IMR-90 (cell line): ENCODE results near the gene GKN2. TPM values are rescaled to one million over a fixed set of nuclear protein-coding genes. Genes with fewer than 3 reads are reported as not detected.

Experiments
- ATAC-seq: fragments of 200-7000 bp; cut with Tn5 transposase; 2 replicates; pipeline ENCODE4 v1.9.1; 2020; ENCODE audit warnings: low read depth, mild to moderate bottlenecking, moderate library complexity
- BruUV-seq: library from RNA; stranded (reverse); fragments of 400-500 nt; replicated peaks from 2 replicates; lab custom pipeline; 2021; lab: Mats Ljungman, UMichigan
- CTCF ChIA-PET: fragments of 300-600 bp; formaldehyde crosslinking; extraction: SDS; loops from one replicate; lab custom pipeline; 2021; ENCODE audit warnings: antibody characterized with exemption; lab: Yijun Ruan, JAX
- POLR2A ChIA-PET: fragments of 300-600 bp; sonication (Branson Sonifier 250); formaldehyde crosslinking; loops from one replicate; lab custom pipeline; 2022; ENCODE audit warnings: antibody characterized with exemption; ENCODE audit not compliant: unreplicated experiment; lab: Charles Lee
- DNase-seq: peaks from one replicate; pipeline ENCODE4 v3.0.0; 2013
- H2AFZ ChIP-seq: replicated peaks from 2 replicates; pipeline ENCODE3; 2013; ENCODE audit warnings: low read length, mild to moderate bottlenecking; ENCODE audit not compliant: poor library complexity
- H2AK5ac ChIP-seq: 2 replicates; pipeline ENCODE4 v1.6.1; 2013; ENCODE audit warnings: low read depth, low read length, inconsistent platforms
- H2AK9ac ChIP-seq: replicated peaks from 2 replicates; pipeline ENCODE3; 2013; ENCODE audit warnings: mild to moderate bottlenecking, low read depth, low read length, moderate library complexity; ENCODE audit not compliant: poor library complexity
- H2BK120ac ChIP-seq: 2 replicates; pipeline ENCODE4 v1.6.1; 2013; ENCODE audit warnings: low read depth, low read length, inconsistent platforms
- H2BK15ac ChIP-seq: 3 replicates; pipeline ENCODE4 v1.6.1; 2013; ENCODE audit warnings: low read depth, low read length, inconsistent platforms
- H2BK20ac ChIP-seq: 2 replicates; pipeline ENCODE4 v1.6.1; 2013; ENCODE audit warnings: low read depth, mild to moderate bottlenecking, inconsistent platforms, low read length, moderate library complexity
- H2BK5ac ChIP-seq: 2 replicates; pipeline ENCODE4 v1.6.1; 2013; ENCODE audit warnings: mild to moderate bottlenecking, low read depth, low read length, inconsistent platforms; ENCODE audit not compliant: poor library complexity, severe bottlenecking
- H3K14ac ChIP-seq: replicated peaks from 2 replicates; pipeline ENCODE4 v1.6.1; 2013; ENCODE audit warnings: low read depth, low read length, inconsistent platforms
- H3K18ac ChIP-seq: 2 replicates; pipeline ENCODE4 v1.6.1; 2013; ENCODE audit warnings: low read depth, low read length, control low read depth
- H3K23ac ChIP-seq: 2 replicates; pipeline ENCODE4 v1.6.1; 2013; ENCODE audit warnings: low read depth, low read length, inconsistent platforms
- H3K27ac ChIP-seq: 2 replicates; pipeline ENCODE4 v1.5.1; 2013; ENCODE audit warnings: mild to moderate bottlenecking, control low read depth, low read length; ENCODE audit not compliant: insufficient read depth
- H3K27me3 ChIP-seq: 2 replicates; pipeline ENCODE4 v1.6.1; 2013; ENCODE audit warnings: low read length; ENCODE audit not compliant: control insufficient read depth, insufficient read depth
- H3K36me3 ChIP-seq: 2 replicates; pipeline ENCODE4 v1.6.1; 2013; ENCODE audit warnings: low read length, mixed read lengths; ENCODE audit not compliant: control insufficient read depth, insufficient read depth
- H3K4ac ChIP-seq: 2 replicates; pipeline ENCODE4 v1.6.1; 2013; ENCODE audit warnings: low read depth, low read length, inconsistent platforms
- H3K4me1 ChIP-seq: 2 replicates; pipeline ENCODE4 v1.6.1; 2013; ENCODE audit warnings: low read length, mixed read lengths; ENCODE audit not compliant: control insufficient read depth, insufficient read depth
- H3K4me2 ChIP-seq: 2 replicates; pipeline ENCODE4 v1.6.1; 2013; ENCODE audit warnings: low read depth, mild to moderate bottlenecking, control low read depth, low read length, moderate library complexity
- H3K4me3 ChIP-seq: 2 replicates; pipeline ENCODE4 v1.5.1; 2013; ENCODE audit warnings: low read depth, mild to moderate bottlenecking, control low read depth, low read length, moderate library complexity; ENCODE audit not compliant: insufficient read depth
- H3K56ac ChIP-seq: 2 replicates; pipeline ENCODE4 v1.6.1; 2013; ENCODE audit warnings: low read length, inconsistent platforms; ENCODE audit not compliant: insufficient read depth; ENCODE audit errors: extremely low read depth
- H3K79me1 ChIP-seq, 2 experiments: 2 replicates each; pipeline ENCODE4 v1.6.1; 2013; ENCODE audit warnings: low read length in 2 of 2, inconsistent platforms in 1 of 2, low read depth in 1 of 2
- H3K9ac ChIP-seq: 2 replicates; pipeline ENCODE4 v1.6.1; 2013; ENCODE audit warnings: low read depth, low read length, control low read depth
- H3K9me1 ChIP-seq: 2 replicates; pipeline ENCODE4 v1.6.1; 2013; ENCODE audit warnings: low read length, inconsistent platforms; ENCODE audit not compliant: insufficient read depth
- H3K9me3 ChIP-seq: 2 replicates; pipeline ENCODE4 v1.6.1; 2013; ENCODE audit warnings: low read length; ENCODE audit not compliant: control insufficient read depth, insufficient read depth
- H4K20me1 ChIP-seq: 2 replicates; pipeline ENCODE4 v1.6.1; 2013; ENCODE audit warnings: low read length, inconsistent platforms; ENCODE audit not compliant: insufficient read depth
- H4K5ac ChIP-seq: 2 replicates; pipeline ENCODE4 v1.6.1; 2013; ENCODE audit warnings: mild to moderate bottlenecking, low read depth, low read length, control low read depth
- H4K8ac ChIP-seq, 2 experiments: 2 replicates each; pipeline ENCODE4 v1.6.1; 2013; ENCODE audit warnings: low read depth in 2 of 2, low read length in 2 of 2, control low read depth in 1 of 2, inconsistent platforms in 1 of 2
- H4K91ac ChIP-seq: 2 replicates; pipeline ENCODE4 v1.6.1; 2013; ENCODE audit warnings: low read depth, low read length, inconsistent platforms; ENCODE audit not compliant: insufficient read depth
- CEBPB ChIP-seq: IDR thresholded peaks from 2 replicates; pipeline ENCODE4 v1.6.1; 2012; ENCODE audit warnings: low read depth, low read length, improper control_type of control experiment
- FOS ChIP-seq: fragments of 150-350 bp; IDR thresholded peaks from 2 replicates; pipeline ENCODE4 v1.6.1; 2016; ENCODE audit warnings: low read depth, low read length
- MXI1 ChIP-seq: IDR thresholded peaks from 2 replicates; pipeline ENCODE4 v1.6.1; 2012; ENCODE audit warnings: low read depth, mild to moderate bottlenecking, low read length, moderate library complexity, borderline replicate concordance
- NFE2L2 ChIP-seq: fragments of 150-350 bp; IDR thresholded peaks from 2 replicates; pipeline ENCODE4 v1.6.1; 2016; ENCODE audit warnings: low read depth, mild to moderate bottlenecking, low read length
- POLR2A ChIP-seq: IDR thresholded peaks from 2 replicates; pipeline ENCODE4 v1.6.1; 2012; ENCODE audit warnings: mild to moderate bottlenecking, low read depth, low read length
- RFX5 ChIP-seq: IDR thresholded peaks from 2 replicates; pipeline ENCODE4 v1.8.0; 2012; ENCODE audit warnings: low read depth, mild to moderate bottlenecking, low read length, moderate library complexity
- WGBS, 2 experiments: methylation state at CpG; one replicate each; pipeline versions ENCODE4 v1.1.5 to v1.1.7; 2013; ENCODE audit warnings: missing lambda C conversion rate in 2 of 2; ENCODE audit not compliant: insufficient read length in 1 of 2; ENCODE audit errors: extremely low coverage in 2 of 2; 5-methylcytosine and 5-hydroxymethylcytosine counted together
- dilution Hi-C: fragments of 300-500 bp; cut with HindIII; formaldehyde crosslinking; loops from one replicate; pipeline ENCODE4 v1.14.3; 2018; ENCODE audit warnings: low sequenced_read_pairs; ENCODE audit not compliant: unreplicated experiment
- in situ Hi-C: fragments of 300-500 bp; cut with MboI; formaldehyde crosslinking; loops from 3 replicates; pipeline ENCODE4 v1.14.3; 2019; ENCODE audit warnings: low sequenced_read_pairs, inconsistent platforms, mixed read lengths
- intact Hi-C: fragments of 100-400 bp; cut with micrococcal nuclease; formaldehyde crosslinking; loops from 2 replicates; pipeline ENCODE4 v1.10.0; 2022
- polyA plus RNA-seq, 3 experiments: library from polyadenylated mRNA; depleted of rRNA; stranded (reverse); fragments of >200 nt; gene quantifications; 2 replicates each; pipeline ENCODE4 v1.2.3, GENCODE V29; 2012; ENCODE audit warnings: low replicate concordance in 1 of 3
- total RNA-seq: library from RNA; depleted of rRNA; stranded (reverse); fragments of >200 nt; gene quantifications from 2 replicates; pipeline ENCODE4 v1.2.3, GENCODE V29; 2012

The GKN2 gene
- total and polyA plus RNA-seq, 2 of the 4 experiments (the other 2 are of a cell fraction) = not detected

GRCh38 chr2:68971591-68972231, 19.0 kb upstream of the GKN2 start:
- Histone ChIP-seq H2BK15ac (peak overlapping the region; percentile 98; the same call in 2 of the 3 replicates), H3K4ac (peak overlapping the region; percentile 94), H3K9me1 (peaks cover 15% of the 10 kb centered on the region), H2BK120ac (peak overlapping the region; percentile 98), H2BK20ac (peak overlapping the region; percentile 100), H4K5ac (peak overlapping the region; percentile 97), H3K56ac (peak overlapping the region; percentile 84), H3K9ac (peak overlapping the region; percentile 24; the same call in 1 of the 2 replicates), H3K27ac (peak overlapping the region; percentile 95), H3K4me2 (peak overlapping the region; percentile 68; the same call in 1 of the 2 replicates), H4K8ac (peak overlapping the region; percentile 13 to 91), H3K27me3 (no peaks in the 10 kb centered on the region), H3K14ac (peak overlapping the region; percentile 90), H2BK5ac (peak overlapping the region; percentile 96), H3K18ac (peak overlapping the region; percentile 96), H3K79me1 (peaks cover 0 to 3% of the 10 kb centered on the region in 2 experiments; a peak in 1 of 4 replicates), H3K36me3 (no peaks in the 10 kb centered on the region), H4K20me1 (no peaks in the 10 kb centered on the region), H2AK5ac (peak overlapping the region; percentile 93), H3K4me3 (no peak overlapping the region), H4K91ac (peak overlapping the region; percentile 89), H2AK9ac (peak overlapping the region; percentile 16), H2AFZ (peak overlapping the region; percentile 70), H3K23ac (peak overlapping the region; percentile 96), H3K4me1 (peaks cover 13% of the 10 kb centered on the region), H3K9me3 (no peaks in the 10 kb centered on the region)
- ATAC-seq (peak; percentile 95), DNase-seq (peak; percentile 95)
- TF ChIP-seq RFX5 (no peak), CEBPB (peak; percentile 51; the same call in 1 of the 2 replicates), NFE2L2 (peak; percentile 22; the same call in 1 of the 2 replicates), POLR2A (peak; percentile 46; the same call in 1 of the 2 replicates), FOS (peak; percentile 76), MXI1 (no peak)
- intact Hi-C loops = no loop called here
- ChIA-PET CTCF (no interaction called here), POLR2A (no interaction called here)
- WGBS, 2 experiments = no CpG with 5 or more reads among the region's 5 CpGs
- dilution Hi-C loops = no loop called here
- in situ Hi-C loops = no loop called here
- no TSS peak for BruUV-seq
